Glutamatergic neuron (in vitro differentiated cells): Measurements from ENCODE around the gene NCOA7. TPM values are rescaled to one million over a fixed set of nuclear protein-coding genes. Genes with fewer than 3 reads are reported as not detected.

Source experiments
- DNase-seq: peaks from one replicate; pipeline ENCODE4 v3.0.0; 2022
- H3K27ac Mint-ChIP-seq: one replicate; pipeline ENCODE4 v1.8.0; 2020; ENCODE audit warnings: mild to moderate bottlenecking, mixed read lengths, inconsistent platforms; ENCODE audit not compliant: unreplicated experiment
- H3K27me3 Mint-ChIP-seq: one replicate; pipeline ENCODE4 v1.8.0; 2020; ENCODE audit warnings: mild to moderate bottlenecking, moderate library complexity, mixed read lengths, inconsistent platforms; ENCODE audit not compliant: unreplicated experiment
- H3K36me3 Mint-ChIP-seq: one replicate; pipeline ENCODE4 v1.8.0; 2020; ENCODE audit warnings: mild to moderate bottlenecking, mixed read lengths, inconsistent platforms; ENCODE audit not compliant: unreplicated experiment
- H3K4me1 Mint-ChIP-seq: one replicate; pipeline ENCODE4 v1.8.0; 2020; ENCODE audit warnings: mild to moderate bottlenecking, low read depth, mixed read lengths, inconsistent platforms; ENCODE audit not compliant: unreplicated experiment
- H3K4me3 Mint-ChIP-seq: one replicate; pipeline ENCODE4 v1.8.0; 2020; ENCODE audit warnings: mild to moderate bottlenecking, mixed read lengths, inconsistent platforms; ENCODE audit not compliant: unreplicated experiment
- H3K9me3 Mint-ChIP-seq: one replicate; pipeline ENCODE4 v1.8.0; 2020; ENCODE audit warnings: mild to moderate bottlenecking, moderate library complexity, mixed read lengths, inconsistent platforms; ENCODE audit not compliant: unreplicated experiment
- total RNA-seq: library from RNA; stranded (reverse); fragmentation: NEBNext Ultra II Directional; extraction: Animal tissue kit (Norgen Biotek cat#: 25700); gene quantifications from one replicate; pipeline ENCODE4 v1.2.1, GENCODE V29; 2021; ENCODE audit not compliant: unreplicated experiment
- TF ChIP-seq, protein P1 (sequence below): fragments of 200-600 bp; sonication (generic); IDR thresholded peaks from one replicate; pipeline ENCODE4 v1.5.0; 2021; ENCODE audit not compliant: partially characterized antibody, unreplicated experiment

Gene NCOA7
- total RNA-seq, 1 donor from 2014 or later: 23.5 TPM

DNA sequence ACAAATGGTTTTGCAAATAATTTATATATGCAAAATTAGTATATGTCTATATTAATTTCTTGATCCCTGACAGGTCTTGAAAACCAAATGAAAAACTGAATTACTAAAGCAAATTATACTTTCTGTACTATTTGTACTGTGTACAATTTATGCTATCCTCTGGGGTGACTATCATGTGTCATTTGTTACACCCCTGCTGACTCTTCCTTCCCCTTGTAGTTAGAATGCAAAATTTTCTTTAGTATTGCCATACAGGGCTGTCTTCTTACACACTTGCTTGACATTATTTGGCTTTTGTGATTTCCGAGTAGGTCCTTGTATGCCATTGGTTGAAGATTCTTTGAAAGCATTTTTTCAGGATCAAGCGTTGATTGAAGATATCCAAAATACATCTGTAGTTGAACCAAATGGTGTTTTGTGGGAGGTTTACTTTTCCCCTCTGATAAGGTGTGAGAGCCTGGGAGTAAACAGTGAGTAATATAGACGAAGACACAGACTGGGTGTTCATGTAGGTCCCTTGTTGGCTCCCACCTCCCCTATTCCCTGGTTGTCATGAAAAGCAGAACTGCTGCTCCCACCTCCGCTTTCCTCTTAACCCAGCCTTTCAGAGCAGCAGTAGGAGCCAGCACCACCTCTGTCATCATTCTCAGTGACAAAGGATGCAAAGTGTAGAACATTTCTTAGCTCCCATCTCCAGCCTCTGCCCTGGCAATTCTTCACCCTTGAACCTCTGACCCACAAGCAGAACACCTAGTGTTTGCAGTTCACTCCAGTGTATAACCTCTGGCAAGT, 29.0 kb downstream of the NCOA7 start:
- Mint-ChIP-seq H3K27me3 (no peaks in the 10 kb centered on the region), H3K36me3 (no peaks in the 10 kb centered on the region), H3K4me3 (no peak overlapping the region), H3K27ac (no peak overlapping the region), H3K4me1 (peaks cover 13% of the 10 kb centered on the region), H3K9me3 (no peaks in the 10 kb centered on the region)
- DNase-seq: no peak
- TF ChIP-seq, protein P1, sequence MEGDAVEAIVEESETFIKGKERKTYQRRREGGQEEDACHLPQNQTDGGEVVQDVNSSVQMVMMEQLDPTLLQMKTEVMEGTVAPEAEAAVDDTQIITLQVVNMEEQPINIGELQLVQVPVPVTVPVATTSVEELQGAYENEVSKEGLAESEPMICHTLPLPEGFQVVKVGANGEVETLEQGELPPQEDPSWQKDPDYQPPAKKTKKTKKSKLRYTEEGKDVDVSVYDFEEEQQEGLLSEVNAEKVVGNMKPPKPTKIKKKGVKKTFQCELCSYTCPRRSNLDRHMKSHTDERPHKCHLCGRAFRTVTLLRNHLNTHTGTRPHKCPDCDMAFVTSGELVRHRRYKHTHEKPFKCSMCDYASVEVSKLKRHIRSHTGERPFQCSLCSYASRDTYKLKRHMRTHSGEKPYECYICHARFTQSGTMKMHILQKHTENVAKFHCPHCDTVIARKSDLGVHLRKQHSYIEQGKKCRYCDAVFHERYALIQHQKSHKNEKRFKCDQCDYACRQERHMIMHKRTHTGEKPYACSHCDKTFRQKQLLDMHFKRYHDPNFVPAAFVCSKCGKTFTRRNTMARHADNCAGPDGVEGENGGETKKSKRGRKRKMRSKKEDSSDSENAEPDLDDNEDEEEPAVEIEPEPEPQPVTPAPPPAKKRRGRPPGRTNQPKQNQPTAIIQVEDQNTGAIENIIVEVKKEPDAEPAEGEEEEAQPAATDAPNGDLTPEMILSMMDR: no peak

DNA sequence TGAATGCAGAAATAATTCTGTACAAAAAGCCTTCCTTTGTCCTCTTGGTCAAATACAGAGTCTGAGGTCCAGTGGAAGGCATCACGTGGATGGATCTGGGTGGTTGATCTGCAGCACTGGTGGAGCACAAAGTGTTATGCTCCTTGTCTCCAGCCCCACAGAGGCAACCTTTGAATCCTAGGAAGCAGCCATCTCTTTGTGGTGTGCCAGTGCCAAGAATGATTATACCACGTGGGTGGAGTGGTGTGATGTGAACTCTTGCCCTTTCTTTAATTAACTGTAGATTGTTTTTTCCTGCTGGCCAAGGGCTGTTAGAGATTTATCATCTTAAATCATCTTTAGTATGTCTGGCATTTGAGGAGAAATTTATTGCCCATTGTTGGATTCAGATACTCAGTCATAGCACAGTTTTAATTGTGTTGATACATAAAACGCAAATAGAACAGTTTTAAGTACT, 31.1 kb downstream of the NCOA7 start:
- H3K4me3 Mint-ChIP-seq: no peak overlapping the region
- H3K36me3 Mint-ChIP-seq: no peaks in the 10 kb centered on the region
- H3K9me3 Mint-ChIP-seq: peaks cover 2% of the 10 kb centered on the region
- H3K4me1 Mint-ChIP-seq: peaks cover 24% of the 10 kb centered on the region
- H3K27me3 Mint-ChIP-seq: peaks cover 1% of the 10 kb centered on the region
- H3K27ac Mint-ChIP-seq: no peak overlapping the region
- TF ChIP-seq, protein P1: no peak
- no peak for DNase-seq

- H3K36me3 Mint-ChIP-seq: no peaks in the 10 kb centered on the region
- H3K4me1 Mint-ChIP-seq: peaks cover 30% of the 10 kb centered on the region
- H3K27me3 Mint-ChIP-seq: peaks cover 1% of the 10 kb centered on the region
- peaks cover 5% of the 10 kb centered on the region for H3K9me3 Mint-ChIP-seq
- no peak overlapping the region for H3K4me3 Mint-ChIP-seq
- H3K27ac Mint-ChIP-seq: no peak overlapping the region
- no peak for DNase-seq
- TF ChIP-seq, protein P1: no peak
Measured at GRCh38 chr6:125823180-125823579, 32.4 kb downstream of the NCOA7 start.

DNA sequence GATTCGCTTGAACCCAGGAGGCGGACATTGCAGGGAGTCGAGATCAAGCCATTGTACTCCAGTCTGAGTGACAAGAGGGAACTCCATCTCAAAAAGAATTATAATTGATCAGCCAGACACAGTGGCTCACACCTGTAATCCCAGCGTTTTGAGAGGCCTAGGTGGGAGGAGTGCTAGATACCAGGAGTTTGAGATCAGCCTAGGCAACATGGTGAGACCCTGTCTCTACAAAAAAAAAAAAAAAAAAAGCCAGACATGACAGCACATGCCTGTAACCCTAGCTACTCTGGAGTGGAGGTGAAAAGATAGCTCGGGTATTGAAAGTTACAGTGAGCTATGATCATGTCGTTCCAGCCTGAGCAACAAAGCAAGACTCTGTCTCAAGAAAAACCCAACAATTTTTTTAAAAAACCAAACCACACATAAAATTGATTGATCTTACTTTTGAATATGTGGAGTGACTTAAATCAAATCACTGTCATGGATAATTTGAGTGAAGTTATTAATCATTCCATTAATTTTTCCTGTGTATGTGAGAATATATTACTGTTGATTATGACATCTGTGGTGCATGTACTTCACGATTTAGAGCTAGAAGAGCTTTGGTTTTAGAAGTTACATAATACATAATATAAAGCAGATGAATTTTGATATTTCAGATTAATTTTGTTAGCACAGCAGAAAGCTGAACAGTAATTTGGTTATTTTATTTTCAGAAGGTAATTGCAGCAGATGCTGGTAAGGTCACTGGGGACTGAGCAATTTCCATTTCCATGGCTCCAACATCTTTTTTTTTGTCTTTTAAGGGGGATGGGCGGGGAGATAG, 34.4 kb downstream of the NCOA7 start:
- Mint-ChIP-seq H3K4me3 (peak overlapping the region; percentile 59), H3K27ac (peak overlapping the region; percentile 96), H3K27me3 (peaks cover 1% of the 10 kb centered on the region), H3K4me1 (peaks cover 25% of the 10 kb centered on the region), H3K36me3 (no peaks in the 10 kb centered on the region), H3K9me3 (peaks cover 5% of the 10 kb centered on the region)
- TF ChIP-seq, protein P1: no peak
- DNase-seq: no peak
